B cell (primary cell): ENCODE data around the gene MEA1.

ENCODE experiments used
- EZH2 ChIP-seq: IDR thresholded peaks from 2 replicates; pipeline ENCODE4 v1.6.1; 2012; ENCODE audit warnings: borderline replicate concordance, low read depth, mild to moderate bottlenecking, moderate library complexity, low read length; ENCODE audit not compliant: insufficient read depth, poor library complexity, severe bottlenecking
- TF ChIP-seq, protein P1 (sequence below): fragments of 200-600 bp; IDR thresholded peaks from one replicate; pipeline ENCODE4 v1.8.0; 2022; ENCODE audit warnings: antibody characterized with exemption, mild to moderate bottlenecking

- TF ChIP-seq, protein P1, sequence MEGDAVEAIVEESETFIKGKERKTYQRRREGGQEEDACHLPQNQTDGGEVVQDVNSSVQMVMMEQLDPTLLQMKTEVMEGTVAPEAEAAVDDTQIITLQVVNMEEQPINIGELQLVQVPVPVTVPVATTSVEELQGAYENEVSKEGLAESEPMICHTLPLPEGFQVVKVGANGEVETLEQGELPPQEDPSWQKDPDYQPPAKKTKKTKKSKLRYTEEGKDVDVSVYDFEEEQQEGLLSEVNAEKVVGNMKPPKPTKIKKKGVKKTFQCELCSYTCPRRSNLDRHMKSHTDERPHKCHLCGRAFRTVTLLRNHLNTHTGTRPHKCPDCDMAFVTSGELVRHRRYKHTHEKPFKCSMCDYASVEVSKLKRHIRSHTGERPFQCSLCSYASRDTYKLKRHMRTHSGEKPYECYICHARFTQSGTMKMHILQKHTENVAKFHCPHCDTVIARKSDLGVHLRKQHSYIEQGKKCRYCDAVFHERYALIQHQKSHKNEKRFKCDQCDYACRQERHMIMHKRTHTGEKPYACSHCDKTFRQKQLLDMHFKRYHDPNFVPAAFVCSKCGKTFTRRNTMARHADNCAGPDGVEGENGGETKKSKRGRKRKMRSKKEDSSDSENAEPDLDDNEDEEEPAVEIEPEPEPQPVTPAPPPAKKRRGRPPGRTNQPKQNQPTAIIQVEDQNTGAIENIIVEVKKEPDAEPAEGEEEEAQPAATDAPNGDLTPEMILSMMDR: no peak
- TF ChIP-seq EZH2: no peak
Measured at GRCh38 chr6:43038727-43039126, 25.0 kb upstream of the MEA1 start.
